ENCODE measurements around the gene GLI1.

GLI1 gene

GRCh38 chr12:57451233-57451778, 8.3 kb upstream of the GLI1 start:
- DNase-seq (no peak), ATAC-seq (replicated peaks) (no peak)
- peak overlapping the region; percentile 92 for H3K27ac Mint-ChIP-seq
- peaks cover 45 to 64% of the 10 kb centered on the region in 2 donors for H3K4me1 Mint-ChIP-seq
- no peak overlapping the region for H3K4me3 Mint-ChIP-seq
- H3K27me3 Mint-ChIP-seq = no peaks in the 10 kb centered on the region
- H3K9me3 Mint-ChIP-seq = peaks cover 4% of the 10 kb centered on the region in 2 donors
- peaks cover 7 to 30% of the 10 kb centered on the region in 2 donors for H3K36me3 Mint-ChIP-seq

GRCh38 chr12:57452181-57452936, 7.2 kb upstream of the GLI1 start:
- Mint-ChIP-seq H3K9me3 (peaks cover 0 to 4% of the 10 kb centered on the region in 2 donors), H3K36me3 (peaks cover 7 to 22% of the 10 kb centered on the region in 2 donors), H3K27me3 (no peaks in the 10 kb centered on the region), H3K27ac (peak overlapping the region; percentile 92), H3K4me3 (peak overlapping the region; percentile 66 to 80), H3K4me1 (peaks cover 42 to 64% of the 10 kb centered on the region in 2 donors)
- ATAC-seq (replicated peaks) (peak; percentile 81 to 88), DNase-seq (peak; percentile 78)

GRCh38 chr12:57452937-57453509, 6.6 kb upstream of the GLI1 start:
- Mint-ChIP-seq H3K36me3 (peaks cover 7 to 22% of the 10 kb centered on the region in 2 donors), H3K4me1 (peaks cover 42 to 65% of the 10 kb centered on the region in 2 donors), H3K27me3 (no peaks in the 10 kb centered on the region), H3K9me3 (peaks cover 0 to 4% of the 10 kb centered on the region in 2 donors), H3K4me3 (peak overlapping the region; percentile 66 to 80), H3K27ac (peak overlapping the region; percentile 92)
- ATAC-seq (replicated peaks) (peak; percentile 35 to 47), DNase-seq (peak; percentile 68)

GRCh38 chr12:57454213-57454565, 5.4 kb upstream of the GLI1 start:
- H3K36me3 Mint-ChIP-seq = peaks cover 7 to 20% of the 10 kb centered on the region in 2 donors
- H3K4me1 Mint-ChIP-seq = peaks cover 51 to 77% of the 10 kb centered on the region in 2 donors
- H3K27ac Mint-ChIP-seq = peak overlapping the region; percentile 17
- no peak for DNase-seq
- peaks cover 0 to 4% of the 10 kb centered on the region in 2 donors for H3K9me3 Mint-ChIP-seq
- H3K4me3 Mint-ChIP-seq = peak overlapping the region; percentile 90
- H3K27me3 Mint-ChIP-seq = no peaks in the 10 kb centered on the region
- no peak for ATAC-seq (replicated peaks)

- H3K27me3 Mint-ChIP-seq = no peaks in the 10 kb centered on the region
- H3K9me3 Mint-ChIP-seq = peaks cover 0 to 4% of the 10 kb centered on the region in 2 donors
- H3K4me3 Mint-ChIP-seq = peak within 1 kb of the TSS; percentile 90
- H3K27ac Mint-ChIP-seq = peak within 1 kb of the TSS; percentile 81
- peaks cover 6 to 19% of the 10 kb centered on the region in 2 donors for H3K36me3 Mint-ChIP-seq
- peaks cover 56 to 83% of the 10 kb centered on the region in 2 donors for H3K4me1 Mint-ChIP-seq
- DNase-seq (no peak), ATAC-seq (replicated peaks) (no peak)
Measured at GRCh38 chr12:57454566-57455373, 4.8 kb upstream of the GLI1 start, which contains the start of gene INHBE. INHBE (plus strand) TSS chr12:57455307; CDS start chr12:57455537, 230 bp downstream.

GRCh38 chr12:57455374-57456144, 4.0 kb upstream of the GLI1 start:
- no peak for DNase-seq
- Mint-ChIP-seq H3K4me1 (peaks cover 54 to 83% of the 10 kb centered on the region in 2 donors), H3K9me3 (peaks cover 0 to under 1% of the 10 kb centered on the region in 2 donors), H3K36me3 (peaks cover under 1 to 14% of the 10 kb centered on the region in 2 donors), H3K4me3 (peak overlapping the region; percentile 90), H3K27me3 (no peaks in the 10 kb centered on the region), H3K27ac (peak overlapping the region; percentile 81)
- peak in 1 of 2 donors; percentile 3 for ATAC-seq (replicated peaks)

- H3K27ac Mint-ChIP-seq = peak overlapping the region; percentile 81
- H3K36me3 Mint-ChIP-seq = peaks cover 0 to 8% of the 10 kb centered on the region in 2 donors
- peak overlapping the region; percentile 90 for H3K4me3 Mint-ChIP-seq
- no peaks in the 10 kb centered on the region for H3K9me3 Mint-ChIP-seq
- ATAC-seq (replicated peaks) (peak; percentile 35), DNase-seq (peak; percentile 65)
- H3K27me3 Mint-ChIP-seq = no peaks in the 10 kb centered on the region
- peaks cover 52 to 83% of the 10 kb centered on the region in 2 donors for H3K4me1 Mint-ChIP-seq
Measured at GRCh38 chr12:57456145-57456700, 3.4 kb upstream of the GLI1 start.

- Mint-ChIP-seq H3K27ac (peak overlapping the region; percentile 74), H3K27me3 (no peaks in the 10 kb centered on the region), H3K4me3 (peak overlapping the region in 1 of 2 donors; percentile 46), H3K4me1 (peaks cover 54 to 83% of the 10 kb centered on the region in 2 donors), H3K9me3 (no peaks in the 10 kb centered on the region), H3K36me3 (peaks cover 0 to 8% of the 10 kb centered on the region in 2 donors)
- no peak for DNase-seq
- ATAC-seq (replicated peaks) = no peak
Measured at GRCh38 chr12:57456737-57457490, 2.7 kb upstream of the GLI1 start.

GRCh38 chr12:57458665-57459054, 925 bp upstream of the GLI1 start:
- Mint-ChIP-seq H3K4me3 (peak overlapping the region; percentile 85 to 96), H3K27me3 (no peaks in the 10 kb centered on the region), H3K9me3 (no peaks in the 10 kb centered on the region), H3K4me1 (peaks cover 53 to 83% of the 10 kb centered on the region in 2 donors), H3K36me3 (peaks cover 0 to 3% of the 10 kb centered on the region in 2 donors), H3K27ac (peak overlapping the region; percentile 99)
- DNase-seq (no peak), ATAC-seq (replicated peaks) (no peak)

GRCh38 chr12:57459055-57459749, 383 bp upstream of the GLI1 start:
- peak; percentile 94 for DNase-seq
- H3K4me1 Mint-ChIP-seq = peaks cover 56 to 86% of the 10 kb centered on the region in 2 donors
- H3K4me3 Mint-ChIP-seq = peak overlapping the region; percentile 85 to 96
- H3K27me3 Mint-ChIP-seq = no peaks in the 10 kb centered on the region
- H3K27ac Mint-ChIP-seq = peak overlapping the region; percentile 99
- H3K36me3 Mint-ChIP-seq = peaks cover 0 to 3% of the 10 kb centered on the region in 2 donors
- no peaks in the 10 kb centered on the region for H3K9me3 Mint-ChIP-seq
- ATAC-seq (replicated peaks) = peak; percentile 69 to 71

- H3K4me1 Mint-ChIP-seq = peaks cover 53 to 75% of the 10 kb centered on the region in 2 donors
Measured at GRCh38 chr12:57460468-57460784, 841 bp downstream of the GLI1 start.

GRCh38 chr12:57460841-57461275, 1.3 kb downstream of the GLI1 start:
- peak overlapping the region; percentile 86 for H3K27ac Mint-ChIP-seq
- H3K9me3 Mint-ChIP-seq = no peaks in the 10 kb centered on the region
- H3K36me3 Mint-ChIP-seq = peaks cover 2 to 3% of the 10 kb centered on the region in 2 donors
- DNase-seq = no peak
- ATAC-seq (replicated peaks) = no peak
- H3K4me3 Mint-ChIP-seq = peak overlapping the region; percentile 85 to 86
- H3K27me3 Mint-ChIP-seq = no peaks in the 10 kb centered on the region
- peaks cover 51 to 70% of the 10 kb centered on the region in 2 donors for H3K4me1 Mint-ChIP-seq

More at GRCh38 chr12:57460468-57460784, 841 bp downstream of the GLI1 start:
- Mint-ChIP-seq H3K27ac (peak overlapping the region; percentile 62), H3K27me3 (no peaks in the 10 kb centered on the region), H3K9me3 (no peaks in the 10 kb centered on the region), H3K4me3 (peak overlapping the region; percentile 85 to 86), H3K36me3 (no peaks in the 10 kb centered on the region)
- no peak for DNase-seq
- ATAC-seq (replicated peaks) = peak in 1 of 2 donors; percentile 5
